Activated T-cell treated with anti-CD3 and anti-CD28 coated beads, Interleukin-2, amount 50 U/mL, for 4 hours (primary cell): Measurements from ENCODE around the gene TRNP1. TPM values are rescaled to one million over a fixed set of nuclear protein-coding genes. Genes with fewer than 3 reads are reported as not detected.

ENCODE experiments used
- ATAC-seq, 2 donors: fragments of 200-7000 bp; cut with Tn5 transposase; one replicate each; pipeline ENCODE4 v1.10.0; 2021
- DNase-seq: peaks from one replicate; pipeline ENCODE4 v3.0.0-alpha.2; 2020
- H3K27me3 Mint-ChIP-seq: one replicate; pipeline ENCODE4 v1.8.0; 2021; ENCODE audit warnings: low read depth, mixed read lengths
- H3K36me3 Mint-ChIP-seq: one replicate; pipeline ENCODE4 v1.8.0; 2022; ENCODE audit warnings: mixed read lengths; ENCODE audit not compliant: insufficient read depth
- H3K4me1 Mint-ChIP-seq: one replicate; pipeline ENCODE4 v1.8.0; 2021; ENCODE audit warnings: low read depth, mixed read lengths
- H3K4me3 Mint-ChIP-seq: one replicate; pipeline ENCODE4 v1.8.0; 2021; ENCODE audit warnings: mild to moderate bottlenecking, moderate library complexity, mixed read lengths
- H3K9me3 Mint-ChIP-seq: one replicate; pipeline ENCODE4 v1.8.0; 2021; ENCODE audit warnings: mixed read lengths
- total RNA-seq, 3 donors: library from RNA; stranded (reverse); gene quantifications; one replicate each; pipeline ENCODE4 v1.2.1, GENCODE V29; 2021

The TRNP1 gene
- total RNA-seq, 3 donors from 2014 or later: 0.61 to 1.5 (median 0.76) TPM

GRCh38 chr1:26959722-26960624 lies 33.5 kb upstream of the TRNP1 start, which contains the start of gene KDF1:
TSS of gene KDF1 (minus strand) at chr1:26960468. CDS start at chr1:26952380, 8,088 bp downstream.
- Mint-ChIP-seq H3K9me3 (no peaks in the 10 kb centered on the region), H3K27me3 (peaks cover 21% of the 10 kb centered on the region), H3K4me1 (peaks cover 5% of the 10 kb centered on the region), H3K36me3 (peaks cover 6% of the 10 kb centered on the region), H3K4me3 (peak within 1 kb of the TSS; percentile 82)
- DNase-seq: peak; percentile 51
- peak; percentile 82 to 86 for ATAC-seq

GRCh38 chr1:26960625-26960966 lies 32.9 kb upstream of the TRNP1 start:
- Mint-ChIP-seq H3K9me3 (no peaks in the 10 kb centered on the region), H3K4me3 (peak overlapping the region; percentile 82), H3K27me3 (peaks cover 21% of the 10 kb centered on the region), H3K36me3 (peaks cover 6% of the 10 kb centered on the region), H3K4me1 (peaks cover 5% of the 10 kb centered on the region)
- ATAC-seq (no peak), DNase-seq (no peak)

DNA sequence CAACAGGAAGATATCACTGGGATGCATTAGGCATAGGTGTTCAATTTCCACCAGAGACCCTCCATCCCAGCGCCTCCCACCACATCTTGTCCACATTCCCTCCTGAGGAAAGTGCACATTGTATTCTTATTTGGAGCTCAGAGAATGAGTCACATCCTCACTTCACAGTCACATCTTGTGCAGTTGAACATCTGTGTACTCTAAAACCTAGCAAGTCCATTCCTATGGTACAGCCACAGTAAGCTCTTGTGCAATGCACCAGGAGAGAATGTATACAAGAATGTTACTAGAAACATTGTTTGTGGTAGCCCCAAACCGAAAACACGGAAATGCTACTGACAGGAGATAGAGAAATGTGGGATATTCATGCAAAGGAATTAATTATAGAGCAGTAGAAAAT lies 31.7 kb upstream of the TRNP1 start:
- Mint-ChIP-seq H3K9me3 (no peaks in the 10 kb centered on the region), H3K4me1 (peaks cover 5% of the 10 kb centered on the region), H3K4me3 (no peak overlapping the region), H3K36me3 (no peaks in the 10 kb centered on the region), H3K27me3 (peaks cover 31% of the 10 kb centered on the region)
- DNase-seq: no peak
- no peak for ATAC-seq

DNA sequence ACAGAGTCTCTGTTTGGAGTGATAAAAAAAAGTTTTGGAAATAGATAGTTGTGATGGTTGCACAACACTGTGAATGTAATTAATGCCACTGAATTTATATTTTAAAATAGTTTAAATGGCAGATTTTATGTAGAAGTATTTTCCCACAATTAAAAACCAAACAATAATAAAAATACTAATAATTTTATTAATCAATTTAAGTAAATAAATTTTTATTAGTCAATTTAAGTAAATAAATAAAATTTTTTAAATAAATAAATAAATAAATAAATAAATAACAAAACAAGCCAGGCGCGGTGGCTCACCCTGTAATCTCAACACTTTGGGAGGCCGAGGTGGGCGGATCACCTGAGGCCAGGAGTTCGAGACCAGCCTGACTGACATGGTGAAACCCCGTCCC lies 28.3 kb upstream of the TRNP1 start:
- no peaks in the 10 kb centered on the region for H3K36me3 Mint-ChIP-seq
- H3K9me3 Mint-ChIP-seq: no peaks in the 10 kb centered on the region
- DNase-seq (no peak), ATAC-seq (no peak)
- peaks cover 4% of the 10 kb centered on the region for H3K4me1 Mint-ChIP-seq
- H3K4me3 Mint-ChIP-seq: no peak overlapping the region
- peaks cover 26% of the 10 kb centered on the region for H3K27me3 Mint-ChIP-seq

GRCh38 chr1:26965628-26966027 lies 27.9 kb upstream of the TRNP1 start:
- ATAC-seq (no peak), DNase-seq (no peak)
- no peaks in the 10 kb centered on the region for H3K36me3 Mint-ChIP-seq
- H3K4me3 Mint-ChIP-seq: no peak overlapping the region
- no peaks in the 10 kb centered on the region for H3K9me3 Mint-ChIP-seq
- H3K4me1 Mint-ChIP-seq: peaks cover 2% of the 10 kb centered on the region
- peaks cover 28% of the 10 kb centered on the region for H3K27me3 Mint-ChIP-seq

- H3K36me3 Mint-ChIP-seq: no peaks in the 10 kb centered on the region
- H3K4me1 Mint-ChIP-seq: no peaks in the 10 kb centered on the region
- H3K27me3 Mint-ChIP-seq: peaks cover 17% of the 10 kb centered on the region
- no peaks in the 10 kb centered on the region for H3K9me3 Mint-ChIP-seq
- DNase-seq (no peak), ATAC-seq (no peak)
- no peak overlapping the region for H3K4me3 Mint-ChIP-seq
These were observed 22.7 kb upstream of the TRNP1 start for GRCh38 chr1:26970810-26971209.

- H3K4me1 Mint-ChIP-seq: no peaks in the 10 kb centered on the region
- H3K9me3 Mint-ChIP-seq: no peaks in the 10 kb centered on the region
- H3K27me3 Mint-ChIP-seq: peaks cover 11% of the 10 kb centered on the region
- H3K4me3 Mint-ChIP-seq: no peak overlapping the region
- ATAC-seq: no peak
- no peaks in the 10 kb centered on the region for H3K36me3 Mint-ChIP-seq
- no peak for DNase-seq
These were observed 21.9 kb upstream of the TRNP1 start for GRCh38 chr1:26971590-26971989.

DNA sequence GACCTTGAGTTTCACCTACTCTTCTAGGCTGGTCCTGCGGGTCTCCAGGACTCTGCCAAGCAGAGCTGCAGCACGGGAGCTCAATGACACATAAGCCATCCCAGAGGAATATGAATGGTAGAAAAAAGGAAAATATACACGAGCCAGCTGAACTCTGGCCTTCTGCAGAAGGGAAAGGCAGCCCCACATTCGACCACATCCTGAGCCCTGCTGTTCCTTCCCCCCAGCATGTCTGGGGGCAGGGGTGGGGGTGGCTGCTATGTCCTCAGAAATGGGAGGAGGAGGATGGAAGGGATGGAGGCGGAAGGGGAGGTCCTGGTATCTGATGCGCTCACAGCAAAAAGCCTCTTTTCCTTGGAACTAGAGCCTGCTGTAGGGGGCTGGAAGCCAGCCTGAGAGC lies 21.1 kb upstream of the TRNP1 start:
- no peaks in the 10 kb centered on the region for H3K36me3 Mint-ChIP-seq
- no peak for DNase-seq
- H3K4me1 Mint-ChIP-seq: no peaks in the 10 kb centered on the region
- no peak for ATAC-seq
- H3K4me3 Mint-ChIP-seq: no peak overlapping the region
- H3K27me3 Mint-ChIP-seq: peaks cover 8% of the 10 kb centered on the region
- no peaks in the 10 kb centered on the region for H3K9me3 Mint-ChIP-seq

GRCh38 chr1:26972821-26973220 lies 20.7 kb upstream of the TRNP1 start:
- DNase-seq: no peak
- ATAC-seq: no peak
- Mint-ChIP-seq H3K9me3 (no peaks in the 10 kb centered on the region), H3K36me3 (no peaks in the 10 kb centered on the region), H3K27me3 (peaks cover 8% of the 10 kb centered on the region), H3K4me3 (no peak overlapping the region), H3K4me1 (no peaks in the 10 kb centered on the region)

DNA sequence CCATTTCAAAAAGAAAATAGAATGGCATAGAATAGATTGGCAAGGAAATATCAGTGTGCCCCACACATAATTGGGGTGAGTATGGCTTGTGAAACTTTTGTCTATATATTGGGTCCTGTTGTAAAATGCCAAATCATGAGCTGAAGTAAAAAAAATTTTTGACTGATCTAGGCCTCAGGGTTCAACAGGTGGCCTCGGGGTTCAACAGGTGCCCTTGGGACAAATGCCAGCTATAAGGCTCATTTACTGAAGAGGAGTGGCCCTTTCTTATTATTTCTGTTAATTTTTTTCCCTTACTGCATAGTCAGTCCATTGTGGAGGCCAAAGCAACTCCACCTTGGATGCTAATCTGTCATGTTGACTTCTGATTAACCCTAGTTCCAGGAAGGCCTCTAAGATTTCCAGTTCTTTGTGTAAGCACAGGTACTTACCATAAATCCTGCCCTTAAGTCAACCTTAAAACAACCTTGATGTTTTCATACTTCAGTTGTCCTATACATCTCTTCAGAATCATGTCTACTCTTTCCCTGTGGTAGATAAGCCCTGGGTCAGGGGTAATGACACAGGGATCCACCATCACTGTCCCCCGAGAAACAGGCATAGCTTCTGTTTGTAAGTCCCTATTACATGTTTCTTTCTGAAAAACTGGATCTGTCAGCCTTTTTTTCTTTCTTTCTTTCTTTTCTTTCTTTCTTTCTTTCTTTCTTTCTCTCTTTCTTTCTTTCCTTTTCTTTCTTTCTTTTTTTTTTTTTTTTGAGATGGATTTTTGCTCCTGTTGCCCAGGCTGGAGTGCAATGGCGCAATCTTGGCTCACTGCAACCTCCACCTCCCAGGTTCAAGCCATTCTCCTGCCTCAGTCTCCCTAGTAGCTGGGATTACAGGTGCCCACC lies 16.6 kb upstream of the TRNP1 start:
- H3K4me3 Mint-ChIP-seq: no peak overlapping the region
- H3K36me3 Mint-ChIP-seq: no peaks in the 10 kb centered on the region
- DNase-seq: no peak
- H3K4me1 Mint-ChIP-seq: no peaks in the 10 kb centered on the region
- H3K9me3 Mint-ChIP-seq: no peaks in the 10 kb centered on the region
- H3K27me3 Mint-ChIP-seq: peaks cover 9% of the 10 kb centered on the region
- ATAC-seq: no peak

DNA sequence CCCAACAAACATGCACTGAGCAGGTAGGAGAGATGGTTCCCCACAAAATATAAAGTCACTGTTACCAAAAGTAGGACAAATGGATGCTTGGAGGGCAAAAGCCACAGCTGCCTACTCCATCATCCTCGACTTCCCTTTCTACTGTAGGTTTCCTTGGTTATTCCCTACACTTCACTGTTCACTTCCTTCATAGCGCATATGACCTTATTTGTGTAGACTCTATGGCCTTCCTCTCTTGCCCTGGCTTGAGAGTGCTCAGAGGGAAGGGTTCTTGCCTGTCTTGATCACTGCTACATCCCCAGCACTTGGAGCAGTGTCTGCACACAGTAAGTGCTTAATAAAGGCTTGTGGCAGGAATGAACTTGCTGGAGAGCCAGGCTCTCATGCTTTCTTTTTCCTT lies 14.6 kb upstream of the TRNP1 start:
- Mint-ChIP-seq H3K4me3 (no peak overlapping the region), H3K27me3 (peaks cover 9% of the 10 kb centered on the region), H3K9me3 (no peaks in the 10 kb centered on the region), H3K4me1 (no peaks in the 10 kb centered on the region), H3K36me3 (no peaks in the 10 kb centered on the region)
- ATAC-seq (no peak), DNase-seq (no peak)

DNA sequence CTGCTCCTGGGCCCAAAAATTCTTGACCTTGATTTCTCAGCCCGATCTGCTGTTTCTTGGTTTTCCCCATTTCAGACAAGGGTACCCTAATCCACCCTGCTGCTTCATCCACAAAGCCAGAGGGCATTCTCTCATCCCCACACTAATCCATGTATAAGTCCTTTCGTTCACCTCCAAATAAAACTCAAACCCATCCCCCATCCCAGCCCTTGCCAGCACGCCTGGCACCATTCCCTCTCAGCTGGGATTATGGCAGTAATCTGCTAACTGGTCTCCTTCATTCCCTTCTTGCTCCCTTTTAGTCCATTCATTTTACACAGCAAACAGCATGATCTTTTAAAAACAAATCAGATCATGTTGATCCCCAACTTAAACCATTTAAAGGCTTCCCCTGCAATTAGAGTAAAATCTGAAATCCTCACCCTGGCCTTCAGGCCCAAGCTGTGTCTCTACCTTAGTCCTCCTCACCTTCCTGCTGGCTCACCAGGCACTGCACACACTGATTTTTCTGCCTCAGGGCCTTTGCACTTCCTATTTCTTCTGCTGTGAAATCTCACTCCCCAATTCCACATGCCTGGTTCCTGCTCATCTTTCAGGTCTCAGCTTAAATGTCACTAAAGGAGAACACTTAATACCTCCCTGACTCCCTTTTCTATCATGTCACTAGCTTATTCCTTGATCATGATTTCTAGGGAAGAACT lies 12.2 kb upstream of the TRNP1 start:
- H3K4me3 Mint-ChIP-seq: no peak overlapping the region
- DNase-seq (no peak), ATAC-seq (no peak)
- no peaks in the 10 kb centered on the region for H3K9me3 Mint-ChIP-seq
- peaks cover 11% of the 10 kb centered on the region for H3K27me3 Mint-ChIP-seq
- no peaks in the 10 kb centered on the region for H3K36me3 Mint-ChIP-seq
- no peaks in the 10 kb centered on the region for H3K4me1 Mint-ChIP-seq

GRCh38 chr1:26983863-26984262 lies 9.6 kb upstream of the TRNP1 start:
- Mint-ChIP-seq H3K4me1 (no peaks in the 10 kb centered on the region), H3K36me3 (no peaks in the 10 kb centered on the region), H3K9me3 (no peaks in the 10 kb centered on the region), H3K4me3 (no peak overlapping the region), H3K27me3 (peaks cover 11% of the 10 kb centered on the region)
- ATAC-seq (no peak), DNase-seq (no peak)

DNA sequence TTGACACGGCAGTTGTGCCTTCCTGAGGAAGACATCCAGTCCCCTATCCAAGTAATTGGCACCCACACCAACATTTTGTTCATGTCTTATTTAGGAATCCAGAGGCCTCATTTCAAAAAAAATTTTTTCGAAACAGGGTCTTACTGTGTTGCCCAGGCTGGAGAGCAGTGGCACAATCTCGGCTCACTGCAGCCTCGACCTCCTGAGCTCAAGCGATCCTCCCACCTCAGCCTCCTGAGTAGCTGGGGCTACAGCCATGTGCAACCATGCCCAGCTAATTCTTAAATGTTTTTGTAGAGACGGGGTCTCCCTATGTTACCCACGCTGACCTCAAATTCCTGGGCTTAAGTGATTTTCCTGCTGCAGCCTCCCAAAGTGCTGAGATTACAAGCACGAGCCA lies 9.2 kb upstream of the TRNP1 start:
- no peaks in the 10 kb centered on the region for H3K9me3 Mint-ChIP-seq
- DNase-seq (no peak), ATAC-seq (no peak)
- H3K4me3 Mint-ChIP-seq: no peak overlapping the region
- no peaks in the 10 kb centered on the region for H3K4me1 Mint-ChIP-seq
- peaks cover 11% of the 10 kb centered on the region for H3K27me3 Mint-ChIP-seq
- H3K36me3 Mint-ChIP-seq: no peaks in the 10 kb centered on the region
